Type B pancreatic cell (in vitro differentiated cells): Measurements from ENCODE around the gene GBF1. TPM values are rescaled to one million over a fixed set of nuclear protein-coding genes. Genes with fewer than 3 reads are reported as not detected.

Source experiments
- DNase-seq: peaks from one replicate; pipeline ENCODE4 v3.0.0; 2021; ENCODE audit warnings: mixed read lengths; ENCODE audit not compliant: unreplicated experiment; ENCODE audit errors: extremely low spot score
- H3K27ac Mint-ChIP-seq: 2 replicates; pipeline ENCODE4 v1.8.0; 2021; ENCODE audit warnings: mild to moderate bottlenecking, mixed read lengths
- H3K27me3 Mint-ChIP-seq: 2 replicates; pipeline ENCODE4 v1.8.0; 2021; ENCODE audit warnings: mixed read lengths
- H3K36me3 Mint-ChIP-seq: 2 replicates; pipeline ENCODE4 v1.8.0; 2021; ENCODE audit warnings: mixed read lengths
- H3K4me1 Mint-ChIP-seq: one replicate; pipeline ENCODE4 v1.8.0; 2021; ENCODE audit warnings: mixed read lengths; ENCODE audit not compliant: unreplicated experiment
- H3K4me3 Mint-ChIP-seq: 2 replicates; pipeline ENCODE4 v1.8.0; 2021; ENCODE audit warnings: mild to moderate bottlenecking, mixed read lengths
- H3K9me3 Mint-ChIP-seq: 2 replicates; pipeline ENCODE4 v1.8.0; 2021; ENCODE audit warnings: mixed read lengths
- total RNA-seq: library from RNA; stranded (reverse); gene quantifications from 2 replicates; pipeline ENCODE4 v1.2.1, GENCODE V29; 2021; ENCODE audit warnings: low replicate concordance
- TF ChIP-seq, protein P1 (sequence below): fragments of 200-600 bp; sonication (generic); conservative IDR thresholded peaks from 2 replicates; pipeline ENCODE4 v1.5.0; 2021; ENCODE audit warnings: antibody characterized with exemption, mild to moderate bottlenecking

Gene GBF1
- total RNA-seq, 1 donor from 2014 or later, result 48.7 TPM

DNA sequence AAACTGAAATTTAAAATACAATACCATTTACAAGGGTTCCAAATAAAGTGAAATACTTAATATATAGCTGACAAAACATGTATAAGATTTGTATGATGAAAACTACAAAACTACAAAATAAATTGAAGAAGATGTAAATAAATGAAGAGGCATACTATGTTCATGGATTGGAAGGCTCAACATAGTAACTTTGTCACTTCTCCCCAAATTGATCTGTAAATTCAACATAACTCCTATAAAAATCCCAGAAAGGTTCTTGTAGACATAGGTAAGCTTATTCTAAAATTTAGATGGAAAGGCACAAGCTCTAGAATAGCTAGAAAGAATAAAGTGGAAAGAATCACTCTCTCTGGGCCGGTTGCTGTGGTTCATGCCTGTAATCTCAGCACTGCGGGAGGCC is 126.0 kb downstream of the GBF1 start:
- Mint-ChIP-seq H3K4me3 (no peak overlapping the region), H3K27me3 (no peaks in the 10 kb centered on the region), H3K9me3 (no peaks in the 10 kb centered on the region), H3K36me3 (peaks cover 51% of the 10 kb centered on the region), H3K27ac (no peak overlapping the region), H3K4me1 (no peaks in the 10 kb centered on the region)
- TF ChIP-seq, protein P1, sequence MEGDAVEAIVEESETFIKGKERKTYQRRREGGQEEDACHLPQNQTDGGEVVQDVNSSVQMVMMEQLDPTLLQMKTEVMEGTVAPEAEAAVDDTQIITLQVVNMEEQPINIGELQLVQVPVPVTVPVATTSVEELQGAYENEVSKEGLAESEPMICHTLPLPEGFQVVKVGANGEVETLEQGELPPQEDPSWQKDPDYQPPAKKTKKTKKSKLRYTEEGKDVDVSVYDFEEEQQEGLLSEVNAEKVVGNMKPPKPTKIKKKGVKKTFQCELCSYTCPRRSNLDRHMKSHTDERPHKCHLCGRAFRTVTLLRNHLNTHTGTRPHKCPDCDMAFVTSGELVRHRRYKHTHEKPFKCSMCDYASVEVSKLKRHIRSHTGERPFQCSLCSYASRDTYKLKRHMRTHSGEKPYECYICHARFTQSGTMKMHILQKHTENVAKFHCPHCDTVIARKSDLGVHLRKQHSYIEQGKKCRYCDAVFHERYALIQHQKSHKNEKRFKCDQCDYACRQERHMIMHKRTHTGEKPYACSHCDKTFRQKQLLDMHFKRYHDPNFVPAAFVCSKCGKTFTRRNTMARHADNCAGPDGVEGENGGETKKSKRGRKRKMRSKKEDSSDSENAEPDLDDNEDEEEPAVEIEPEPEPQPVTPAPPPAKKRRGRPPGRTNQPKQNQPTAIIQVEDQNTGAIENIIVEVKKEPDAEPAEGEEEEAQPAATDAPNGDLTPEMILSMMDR, result no peak
- DNase-seq, result no peak

DNA sequence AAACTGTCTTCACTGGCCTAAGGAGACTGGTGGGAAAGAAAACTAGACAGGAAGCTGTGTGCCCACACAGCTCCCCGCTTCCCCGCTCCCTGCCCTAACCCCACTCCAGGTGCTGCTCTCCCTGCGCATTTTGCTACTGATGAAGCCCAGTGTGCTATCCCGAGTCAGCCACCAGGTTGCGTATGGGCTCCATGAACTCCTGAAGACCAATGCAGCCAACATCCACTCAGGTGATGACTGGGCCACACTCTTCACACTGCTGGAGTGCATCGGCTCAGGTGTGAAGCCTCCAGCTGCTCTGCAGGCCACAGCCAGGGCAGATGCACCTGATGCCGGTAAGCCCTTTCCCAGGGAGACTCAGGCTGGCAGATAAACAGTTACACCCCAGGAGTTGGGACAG is 129.9 kb downstream of the GBF1 start:
- Mint-ChIP-seq H3K4me1 (no peaks in the 10 kb centered on the region), H3K4me3 (no peak overlapping the region), H3K27ac (no peak overlapping the region), H3K9me3 (no peaks in the 10 kb centered on the region), H3K36me3 (peaks cover 20% of the 10 kb centered on the region), H3K27me3 (no peaks in the 10 kb centered on the region)
- no peak for DNase-seq
- TF ChIP-seq, protein P1, result peak; percentile 18

DNA sequence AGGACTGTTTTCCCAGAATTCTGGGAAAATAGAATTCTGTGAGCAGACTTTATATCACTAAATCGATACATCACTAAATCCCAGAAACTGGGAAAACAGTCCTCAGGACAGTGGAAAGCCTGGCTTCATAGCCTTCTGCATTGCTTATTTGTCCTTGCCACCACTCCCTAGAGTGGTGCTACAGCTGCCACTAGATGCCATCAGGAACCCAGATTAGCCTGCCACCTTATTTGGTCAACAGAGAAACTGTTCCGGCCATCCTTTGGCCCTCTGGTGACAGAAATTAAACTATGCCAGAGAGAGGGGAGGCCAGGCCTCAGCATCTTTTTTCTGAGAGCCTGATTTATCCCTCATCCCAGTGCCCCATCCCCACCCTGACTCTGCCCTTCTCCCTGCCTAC is 130.5 kb downstream of the GBF1 start:
- Mint-ChIP-seq H3K27me3 (no peaks in the 10 kb centered on the region), H3K4me3 (no peak overlapping the region), H3K36me3 (peaks cover 14% of the 10 kb centered on the region)

DNA sequence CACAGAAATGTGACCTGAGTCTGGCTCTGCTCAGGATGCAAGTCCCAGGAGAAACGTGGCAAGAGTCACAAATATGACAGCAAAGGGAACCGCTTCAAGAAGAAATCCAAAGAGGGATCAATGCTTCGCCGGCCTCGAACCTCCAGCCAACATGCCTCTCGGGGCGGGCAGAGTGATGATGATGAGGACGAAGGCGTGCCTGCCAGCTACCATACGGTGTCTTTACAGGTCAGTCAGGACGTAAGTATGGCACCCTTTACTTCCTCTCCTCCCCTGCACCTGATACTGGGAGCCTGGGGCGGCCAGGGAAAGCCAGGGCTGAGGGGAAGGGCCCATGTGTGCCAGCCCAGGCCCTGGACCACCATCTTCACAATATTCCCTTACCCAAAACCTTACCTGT is 131.6 kb downstream of the GBF1 start:
- no peak for DNase-seq
- Mint-ChIP-seq H3K27me3 (no peaks in the 10 kb centered on the region), H3K36me3 (peaks cover 7% of the 10 kb centered on the region), H3K27ac (no peak overlapping the region), H3K9me3 (no peaks in the 10 kb centered on the region), H3K4me1 (no peaks in the 10 kb centered on the region), H3K4me3 (no peak overlapping the region)
- TF ChIP-seq, protein P1, result no peak

More for the DNA sequence above, 130.5 kb downstream of the GBF1 start:
- no peak for DNase-seq
- TF ChIP-seq, protein P1, result no peak
- Mint-ChIP-seq H3K9me3 (no peaks in the 10 kb centered on the region), H3K27ac (no peak overlapping the region), H3K4me1 (no peaks in the 10 kb centered on the region)

DNA sequence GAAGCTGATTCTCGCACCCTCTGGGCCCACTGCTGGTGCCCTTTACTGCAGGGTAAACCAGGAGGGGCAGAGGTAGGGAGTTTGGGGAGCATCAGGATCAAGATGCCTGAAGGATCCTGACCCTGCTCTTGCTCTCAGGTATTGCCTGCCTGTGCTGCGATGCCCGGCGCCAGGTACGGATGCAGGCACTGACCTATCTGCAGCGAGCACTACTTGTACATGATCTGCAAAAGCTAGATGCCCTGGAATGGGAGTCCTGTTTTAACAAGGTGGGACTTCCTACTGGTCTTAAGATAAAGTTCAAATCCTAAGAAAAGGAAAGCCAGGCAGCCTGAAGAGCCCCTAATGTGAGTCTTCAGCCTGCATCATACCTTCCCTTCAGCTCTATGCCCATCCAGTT is 134.1 kb downstream of the GBF1 start:
- TF ChIP-seq, protein P1, result no peak
- H3K36me3 Mint-ChIP-seq, result peaks cover 3% of the 10 kb centered on the region
- H3K27me3 Mint-ChIP-seq, result no peaks in the 10 kb centered on the region
- H3K4me3 Mint-ChIP-seq, result no peak overlapping the region
- no peak for DNase-seq
- H3K9me3 Mint-ChIP-seq, result no peaks in the 10 kb centered on the region
- no peak overlapping the region for H3K27ac Mint-ChIP-seq
- H3K4me1 Mint-ChIP-seq, result no peaks in the 10 kb centered on the region

DNA sequence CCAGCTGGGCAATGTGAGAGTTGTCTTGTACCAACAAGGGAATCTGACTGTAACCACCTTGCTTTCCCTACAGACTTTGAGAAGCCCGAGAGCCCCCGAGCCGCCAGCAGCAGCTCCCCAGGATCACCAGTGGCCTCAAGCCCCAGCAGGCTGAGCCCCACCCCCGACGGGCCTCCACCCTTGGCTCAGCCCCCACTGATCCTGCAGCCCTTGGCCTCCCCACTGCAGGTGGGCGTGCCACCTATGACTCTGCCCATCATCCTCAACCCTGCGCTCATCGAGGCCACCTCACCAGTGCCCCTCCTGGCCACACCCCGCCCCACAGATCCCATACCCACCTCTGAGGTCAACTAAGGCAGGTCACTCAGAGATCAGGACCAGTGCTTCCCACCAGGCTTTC is 136.7 kb downstream of the GBF1 start:
- Mint-ChIP-seq H3K36me3 (peaks cover 4% of the 10 kb centered on the region), H3K4me1 (no peaks in the 10 kb centered on the region), H3K27me3 (no peaks in the 10 kb centered on the region), H3K27ac (no peak overlapping the region), H3K9me3 (no peaks in the 10 kb centered on the region), H3K4me3 (no peak overlapping the region)
- DNase-seq, result no peak
- TF ChIP-seq, protein P1, result no peak
